WTC11 (cell line): ENCODE results near the gene KRTAP19-7. TPM values are rescaled to one million over a fixed set of nuclear protein-coding genes. Genes with fewer than 3 reads are reported as not detected.

Experiments used
- SMAD3 ChIP-seq: sonication (generic); formaldehyde crosslinking; IDR thresholded peaks from 2 replicates; pipeline ENCODE4 v1.8.0; 2022; ENCODE audit warnings: missing genetic modification reagents, mild to moderate bottlenecking, borderline replicate concordance
- ZSCAN18 ChIP-seq: fragments of 250-450 bp; sonication (Bioruptor Pico); IDR thresholded peaks from 2 replicates; pipeline ENCODE4 v2.1.2; 2022; ENCODE audit warnings: mild to moderate bottlenecking, moderate library complexity
- total RNA-seq: library from RNA; stranded (reverse); gene quantifications from 3 replicates; pipeline ENCODE4 v1.2.3, GENCODE V29; 2021

KRTAP19-7 gene
- total RNA-seq, 1 experiment from 2014 or later = not detected

- TF ChIP-seq ZSCAN18 (CRISPR knock-in tag) (no peak), SMAD3 (CRISPR knock-in tag) (no peak)
- TF ChIP-seq, all 79 proteins: peak for 0
Measured at GRCh38 chr21:30515681-30516080, 45.4 kb downstream of the KRTAP19-7 start (continued).

Other genes starting within 250 kb of the KRTAP19-7 start
- gene KRTAP26-1, start 241.0 kb downstream of the KRTAP19-7 start, total RNA-seq = not detected in 3 replicates
- gene KRTAP27-1, start 223.6 kb downstream of the KRTAP19-7 start, total RNA-seq = not detected in 3 replicates
- not detected in 3 replicates for gene KRTAP23-1, start 212.7 kb downstream of the KRTAP19-7 start, total RNA-seq
- not detected in 3 replicates for gene KRTAP13-2, start 189.0 kb downstream of the KRTAP19-7 start, total RNA-seq
- gene KRTAP13-1, start 165.3 kb downstream of the KRTAP19-7 start, total RNA-seq = not detected in 3 replicates
- gene KRTAP13-3, start 135.4 kb downstream of the KRTAP19-7 start, total RNA-seq = not detected in 3 replicates
- gene KRTAP13-4, start 131.1 kb downstream of the KRTAP19-7 start, total RNA-seq = 0.32 TPM in 1 of 3 replicates, not detected in the others
- gene KRTAP15-1, start 121.0 kb downstream of the KRTAP19-7 start, total RNA-seq = not detected in 3 replicates
- gene KRTAP19-1, start 80.9 kb downstream of the KRTAP19-7 start, total RNA-seq = not detected in 3 replicates
- gene KRTAP19-2, start 73.9 kb downstream of the KRTAP19-7 start, total RNA-seq = not detected in 3 replicates
- not detected in 3 replicates for gene KRTAP19-3, start 69.3 kb downstream of the KRTAP19-7 start, total RNA-seq
- not detected in 3 replicates for gene KRTAP19-4, start 64.1 kb downstream of the KRTAP19-7 start, total RNA-seq
- not detected in 3 replicates for gene KRTAP19-5, start 59.2 kb downstream of the KRTAP19-7 start, total RNA-seq
- not detected in 3 replicates for gene KRTAP19-6, start 19.4 kb downstream of the KRTAP19-7 start, total RNA-seq
- not detected in 3 replicates for gene KRTAP22-2, start 29.1 kb upstream of the KRTAP19-7 start, total RNA-seq
- gene KRTAP6-3, start 31.1 kb upstream of the KRTAP19-7 start, total RNA-seq = not detected in 3 replicates
- not detected in 3 replicates for gene KRTAP6-2, start 37.6 kb upstream of the KRTAP19-7 start, total RNA-seq
- gene KRTAP22-1, start 39.8 kb upstream of the KRTAP19-7 start, total RNA-seq = not detected in 3 replicates
- not detected in 3 replicates for gene KRTAP6-1, start 52.6 kb upstream of the KRTAP19-7 start, total RNA-seq
- gene KRTAP20-1, start 55.1 kb upstream of the KRTAP19-7 start, total RNA-seq = not detected in 3 replicates
- not detected in 3 replicates for gene KRTAP20-4, start 59.3 kb upstream of the KRTAP19-7 start, total RNA-seq
- not detected in 3 replicates for gene KRTAP20-2, start 73.9 kb upstream of the KRTAP19-7 start, total RNA-seq
- gene KRTAP20-3, start 81.5 kb upstream of the KRTAP19-7 start, total RNA-seq = not detected in 3 replicates
- not detected in 3 replicates for gene KRTAP21-3, start 157.5 kb upstream of the KRTAP19-7 start, total RNA-seq
- gene KRTAP21-2, start 185.9 kb upstream of the KRTAP19-7 start, total RNA-seq = not detected in 3 replicates
- not detected in 3 replicates for gene KRTAP21-1, start 194.1 kb upstream of the KRTAP19-7 start, total RNA-seq